ENCODE measurements around the gene DNM3.

- TF ChIP-seq CTCF (IDR thresholded peaks at IDR 0.05; ENCODE audit: low read length) (no peak), EZH2 (optimal IDR thresholded peaks at IDR 0.05; ENCODE audit: low read depth, low read length) (no peak)
Measured at GRCh38 chr1:171969813-171970212, 128.5 kb downstream of the DNM3 start.
